GM12874 (cell line): ENCODE data around the gene LIG4.

Source experiments
- CTCF ChIP-seq: IDR thresholded peaks from 2 replicates; pipeline ENCODE4 v1.5.1; 2011; ENCODE audit warnings: low read depth, mild to moderate bottlenecking, control low read depth, low read length, moderate library complexity; ENCODE audit not compliant: insufficient read depth

The LIG4 gene

GRCh38 chr13:108166078-108166477, 49.3 kb downstream of the LIG4 start:
- no peak for TF ChIP-seq CTCF

GRCh38 chr13:108158746-108159145, 56.6 kb downstream of the LIG4 start:
- no peak for TF ChIP-seq CTCF
